PC-9 (cell line): ENCODE data around the gene ANKRD11.

Experiments used
- EZH2 ChIP-seq: fragments of 200-600 bp; sonication (generic); IDR thresholded peaks from 2 replicates; pipeline ENCODE4 v1.8.0; 2017; ENCODE audit warnings: antibody characterized with exemption, low read depth
- TF ChIP-seq, protein P1 (sequence below): fragments of 200-600 bp; sonication (generic); conservative IDR thresholded peaks from 2 replicates; pipeline ENCODE4 v1.6.1; 2017; ENCODE audit warnings: mixed run types, antibody characterized with exemption, mild to moderate bottlenecking, moderate library complexity

DNA sequence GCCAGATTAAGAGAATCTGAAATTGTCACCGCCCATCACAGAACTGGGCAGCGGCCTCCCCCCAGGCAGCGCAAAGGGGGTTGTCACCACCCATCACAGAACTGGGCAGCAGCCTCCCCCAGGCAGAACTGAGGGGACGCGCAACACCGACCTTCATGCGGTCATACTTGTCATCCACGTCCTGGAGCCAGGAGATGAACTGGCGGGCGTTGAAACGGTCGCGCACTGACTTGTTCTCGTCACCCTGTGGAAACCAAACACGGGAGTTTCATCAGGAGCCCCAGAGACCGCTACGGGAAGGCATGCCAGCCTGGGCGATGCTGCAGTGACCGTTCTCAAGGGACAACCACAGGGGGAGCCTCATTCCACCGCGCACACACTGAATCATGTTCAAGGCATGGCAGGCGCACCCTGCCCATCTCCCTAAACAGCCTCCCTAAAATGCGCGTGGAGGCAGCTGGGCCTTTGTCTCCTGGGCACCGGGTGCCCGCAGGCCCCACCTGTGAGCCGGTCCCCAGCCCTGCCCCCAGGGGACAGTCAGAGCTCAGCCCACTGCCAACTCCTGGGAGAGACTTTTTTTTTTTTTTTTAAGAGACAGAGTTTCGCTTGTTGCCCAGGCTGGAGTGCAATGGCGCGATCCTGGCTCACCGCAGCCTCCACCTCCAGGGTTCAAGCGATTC, 219.6 kb downstream of the ANKRD11 start:
- no peak for TF ChIP-seq EZH2
- TF ChIP-seq, protein P1, sequence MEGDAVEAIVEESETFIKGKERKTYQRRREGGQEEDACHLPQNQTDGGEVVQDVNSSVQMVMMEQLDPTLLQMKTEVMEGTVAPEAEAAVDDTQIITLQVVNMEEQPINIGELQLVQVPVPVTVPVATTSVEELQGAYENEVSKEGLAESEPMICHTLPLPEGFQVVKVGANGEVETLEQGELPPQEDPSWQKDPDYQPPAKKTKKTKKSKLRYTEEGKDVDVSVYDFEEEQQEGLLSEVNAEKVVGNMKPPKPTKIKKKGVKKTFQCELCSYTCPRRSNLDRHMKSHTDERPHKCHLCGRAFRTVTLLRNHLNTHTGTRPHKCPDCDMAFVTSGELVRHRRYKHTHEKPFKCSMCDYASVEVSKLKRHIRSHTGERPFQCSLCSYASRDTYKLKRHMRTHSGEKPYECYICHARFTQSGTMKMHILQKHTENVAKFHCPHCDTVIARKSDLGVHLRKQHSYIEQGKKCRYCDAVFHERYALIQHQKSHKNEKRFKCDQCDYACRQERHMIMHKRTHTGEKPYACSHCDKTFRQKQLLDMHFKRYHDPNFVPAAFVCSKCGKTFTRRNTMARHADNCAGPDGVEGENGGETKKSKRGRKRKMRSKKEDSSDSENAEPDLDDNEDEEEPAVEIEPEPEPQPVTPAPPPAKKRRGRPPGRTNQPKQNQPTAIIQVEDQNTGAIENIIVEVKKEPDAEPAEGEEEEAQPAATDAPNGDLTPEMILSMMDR, result no peak
